ENCODE results near the gene RAI1. TPM values are rescaled to one million over a fixed set of nuclear protein-coding genes. Genes with fewer than 3 reads are reported as not detected.

RAI1 gene
- total and polyA plus RNA-seq, 2 of the 13 experiments (the other 11 are each of a cell fraction or from before 2014, with no cell fraction given): 3.4 to 5.2 TPM

DNA sequence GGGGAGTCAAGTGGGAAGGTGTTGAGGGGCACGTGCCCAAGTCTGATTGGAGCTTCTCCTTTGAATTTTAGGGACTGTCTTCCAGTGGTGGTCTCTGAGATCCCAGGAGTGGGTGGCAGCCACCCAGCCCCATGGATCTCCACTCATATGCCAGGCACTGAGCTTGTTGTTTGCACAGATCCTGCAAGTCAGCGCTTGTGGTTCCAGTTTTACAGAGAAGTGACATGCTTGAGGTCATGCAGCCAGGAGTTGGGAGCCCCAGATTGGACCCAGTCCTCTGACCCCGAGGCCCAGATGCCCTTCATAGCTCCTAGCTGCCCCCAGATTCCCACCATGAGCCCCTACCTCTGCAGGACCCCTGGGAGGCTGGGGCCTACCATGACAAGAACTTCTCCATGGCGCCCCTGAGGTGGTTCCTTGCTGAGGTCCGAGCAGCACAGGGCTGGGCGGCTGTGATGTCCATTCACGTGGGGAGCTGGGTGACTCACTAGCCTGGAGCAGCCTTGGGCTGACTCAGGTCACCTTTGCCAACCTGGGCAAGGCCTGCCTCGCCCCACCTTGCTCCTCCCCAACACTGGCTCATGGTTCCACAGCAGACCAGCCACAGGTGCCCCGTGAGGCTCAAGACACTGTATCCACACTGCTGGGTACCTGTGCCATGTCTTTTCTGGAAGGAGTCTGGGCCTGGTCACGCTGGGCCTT, 47.4 kb downstream of the RAI1 start:
- Histone ChIP-seq H4K20me1 (ENCODE audit: insufficient read depth, low read length) (peaks cover 33% of the 10 kb centered on the region), H2AFZ (ENCODE audit: low read length) (no peak overlapping the region), H3K27ac (ENCODE audit: extremely low read length, insufficient read depth, low read length) (no peak overlapping the region), H3K79me2 (ENCODE audit: insufficient read depth, low read length) (peaks cover 17% of the 10 kb centered on the region), H3K4me3 (replicated peaks in 1 of 3; ENCODE audit: insufficient read depth in 1 of 3, low read depth in 2 of 3, low read length in 3 of 3) (no peak overlapping the region), H3K4me1 (ENCODE audit: insufficient read depth, low read length) (no peaks in the 10 kb centered on the region), H3K4me2 (ENCODE audit: low read depth, low read length) (no peak overlapping the region), H3K9ac (ENCODE audit: insufficient read depth, low read depth, low read length) (no peak overlapping the region), H3K9me3 (ENCODE audit: low read length) (no peaks in the 10 kb centered on the region), H3K36me3 (replicated peaks in 1 of 2; ENCODE audit: control insufficient read depth in 1 of 2, insufficient read depth in 2 of 2, low read length in 2 of 2) (peaks cover 10 to 23% of the 10 kb centered on the region in 2 experiments), H3K27me3 (ENCODE audit: control insufficient read depth in 1 of 2, insufficient read depth in 2 of 2, low read length in 2 of 2) (no peaks in the 10 kb centered on the region)
- ATAC-seq (no peak), DNase-seq (ENCODE audit: low spot score) (no peak), FAIRE-seq (no peak)
- in situ Hi-C loops (cut with HindIII; ENCODE audit: extremely low pct_ligation_motif_present, low pct_unique_long_range_greater_than_20kb) (no loop called here), intact Hi-C loops (cut with micrococcal nuclease; ENCODE audit: unreplicated experiment) (loop anchor here (10.0 kb wide), 1 partner anchor 64 kb away; no protein-coding TSS in a partner anchor)
- 100% methylated on average over 3 of the region's 10 CpGs for WGBS (ENCODE audit: low lambda C conversion rate)
- BruUV-seq (replicated peaks): no TSS peak
- ChIA-PET CTCF (ENCODE audit: low intra/inter-chr PET ratio, low total read pairs) (interaction anchor here (1.6 kb wide), 1 partner anchor 131 kb away, joined by 8 read pairs; no protein-coding TSS in a partner anchor), POLR2A (no interaction called here)
- TF ChIP-seq AHR (CRISPR knock-in tag; IDR thresholded peaks at IDR 0.05) (no peak), ZNF672 (CRISPR knock-in tag; IDR thresholded peaks at IDR 0.05) (no peak), HNRNPK (IDR thresholded peaks at IDR 0.05; ENCODE audit: low read depth, low read length, poor library complexity, severe bottlenecking) (no peak), HMG20B (CRISPR knock-in tag; conservative IDR thresholded peaks at IDR 0.05) (no peak), HOXA9 (CRISPR knock-in tag; IDR thresholded peaks at IDR 0.05; ENCODE audit: borderline replicate concordance) (no peak), ZNF598 (CRISPR knock-in tag; IDR thresholded peaks at IDR 0.05; ENCODE audit: borderline replicate concordance) (no peak), NFYC (CRISPR knock-in tag; IDR thresholded peaks at IDR 0.05) (no peak), FOXM1 (CRISPR knock-in tag; IDR thresholded peaks at IDR 0.05) (no peak), REXO4 (CRISPR knock-in tag; IDR thresholded peaks at IDR 0.05; ENCODE audit: borderline replicate concordance) (no peak), ZNF740 (CRISPR knock-in tag; IDR thresholded peaks at IDR 0.05) (no peak), HDAC6 (IDR thresholded peaks at IDR 0.05; ENCODE audit: low read depth, low read length) (no peak), KLF12 (CRISPR knock-in tag; IDR thresholded peaks at IDR 0.05; ENCODE audit: borderline replicate concordance) (no peak)
- TF ChIP-seq, protein P1, sequence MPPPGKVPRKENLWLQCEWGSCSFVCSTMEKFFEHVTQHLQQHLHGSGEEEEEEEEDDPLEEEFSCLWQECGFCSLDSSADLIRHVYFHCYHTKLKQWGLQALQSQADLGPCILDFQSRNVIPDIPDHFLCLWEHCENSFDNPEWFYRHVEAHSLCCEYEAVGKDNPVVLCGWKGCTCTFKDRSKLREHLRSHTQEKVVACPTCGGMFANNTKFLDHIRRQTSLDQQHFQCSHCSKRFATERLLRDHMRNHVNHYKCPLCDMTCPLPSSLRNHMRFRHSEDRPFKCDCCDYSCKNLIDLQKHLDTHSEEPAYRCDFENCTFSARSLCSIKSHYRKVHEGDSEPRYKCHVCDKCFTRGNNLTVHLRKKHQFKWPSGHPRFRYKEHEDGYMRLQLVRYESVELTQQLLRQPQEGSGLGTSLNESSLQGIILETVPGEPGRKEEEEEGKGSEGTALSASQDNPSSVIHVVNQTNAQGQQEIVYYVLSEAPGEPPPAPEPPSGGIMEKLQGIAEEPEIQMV (CRISPR knock-in tag; IDR thresholded peaks at IDR 0.05; ENCODE audit: low read depth): no peak
- TF ChIP-seq, protein P2, sequence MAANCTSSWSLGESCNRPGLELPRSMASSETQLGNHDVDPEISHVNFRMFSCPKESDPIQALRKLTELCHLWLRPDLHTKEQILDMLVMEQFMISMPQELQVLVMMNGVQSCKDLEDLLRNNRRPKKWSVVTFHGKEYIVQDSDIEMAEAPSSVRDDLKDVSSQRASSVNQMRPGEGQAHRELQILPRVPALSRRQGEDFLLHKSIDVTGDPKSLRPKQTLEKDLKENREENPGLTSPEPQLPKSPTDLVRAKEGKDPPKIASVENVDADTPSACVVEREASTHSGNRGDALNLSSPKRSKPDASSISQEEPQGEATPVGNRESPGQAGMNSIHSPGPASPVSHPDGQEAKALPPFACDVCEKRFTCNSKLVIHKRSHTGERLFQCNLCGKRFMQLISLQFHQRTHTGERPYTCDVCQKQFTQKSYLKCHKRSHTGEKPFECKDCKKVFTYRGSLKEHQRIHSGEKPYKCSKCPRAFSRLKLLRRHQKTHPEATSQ (CRISPR knock-in tag; IDR thresholded peaks at IDR 0.05; ENCODE audit: borderline replicate concordance): no peak

All from HepG2 (cell line).